Mucosa of descending colon (tissue), 3 donors: ENCODE measurements around the gene GYPA. TPM values are rescaled to one million over a fixed set of nuclear protein-coding genes. Genes with fewer than 3 reads are reported as not detected.
"Not testable (repeated sequence)": the region's sequence is repeated elsewhere in the genome, so short reads cannot be mapped to it uniquely, and the experiment has no call there.

Source experiments
- ATAC-seq: fragments of 200-7000 bp; cut with Tn5 transposase; one replicate; pipeline ENCODE4 v1.9.1; 2020; ENCODE audit warnings: mild to moderate bottlenecking, moderate library complexity
- DNase-seq, 3 donors: peaks; one replicate each; pipeline ENCODE4 v3.0.0-alpha.2; 2020
- H3K36me3 ChIP-seq: fragments of 200-600 bp; one replicate; pipeline ENCODE4 v1.8.0; 2021; ENCODE audit warnings: low read depth, mild to moderate bottlenecking
- H3K4me1 ChIP-seq: fragments of 200-600 bp; one replicate; pipeline ENCODE4 v1.8.0; 2021; ENCODE audit warnings: low read depth, mild to moderate bottlenecking
- H3K4me3 ChIP-seq: fragments of 200-600 bp; one replicate; pipeline ENCODE4 v1.8.0; 2021; ENCODE audit warnings: mild to moderate bottlenecking
- H3K9me3 ChIP-seq: fragments of 200-600 bp; one replicate; pipeline ENCODE4 v1.8.0; 2021; ENCODE audit warnings: mild to moderate bottlenecking
- intact Hi-C, 2 donors: fragments of 100-400 bp; cut with DNase I in 1 of 2; cut with micrococcal nuclease in 1 of 2; formaldehyde crosslinking; loops; one replicate each; pipeline versions ENCODE4 v1.11.0 to v1.11.1; 2022; cut with DNase I, micrococcal nuclease
- long read RNA-seq, 2 donors: library from polyadenylated mRNA; unstranded; transcript quantifications; one replicate each; pipeline ENCODE4 v2.0.0, GENCODE V29; 2019 to 2021
- total RNA-seq, 3 donors: library from RNA; stranded (reverse); fragmentation: NEBNext Ultra II Directional in 2 of 3; extraction: Animal tissue kit (Norgen Biotek cat#: 25700) in 2 of 3; gene quantifications; one replicate each; pipeline versions ENCODE4 v1.2.1 to v1.2.4, GENCODE V29; 2021 to 2023
- TF ChIP-seq, protein P1 (sequence below): fragments of 200-600 bp; IDR thresholded peaks from one replicate; pipeline ENCODE4 v1.8.0; 2022; ENCODE audit warnings: antibody characterized with exemption, mild to moderate bottlenecking
- donor health status: DM: no; HTN: no; CAD: no; lungs with moderate emphysema.
- donor health status: DM: no; HTN: no; CAD: no.
- donor health status: DM: no; HTN: yes; CAD: no.

Gene GYPA
- total RNA-seq: not detected
- long read RNA-seq, donor 1: 0 reads
- long read RNA-seq, donor 2: 0 reads

DNA sequence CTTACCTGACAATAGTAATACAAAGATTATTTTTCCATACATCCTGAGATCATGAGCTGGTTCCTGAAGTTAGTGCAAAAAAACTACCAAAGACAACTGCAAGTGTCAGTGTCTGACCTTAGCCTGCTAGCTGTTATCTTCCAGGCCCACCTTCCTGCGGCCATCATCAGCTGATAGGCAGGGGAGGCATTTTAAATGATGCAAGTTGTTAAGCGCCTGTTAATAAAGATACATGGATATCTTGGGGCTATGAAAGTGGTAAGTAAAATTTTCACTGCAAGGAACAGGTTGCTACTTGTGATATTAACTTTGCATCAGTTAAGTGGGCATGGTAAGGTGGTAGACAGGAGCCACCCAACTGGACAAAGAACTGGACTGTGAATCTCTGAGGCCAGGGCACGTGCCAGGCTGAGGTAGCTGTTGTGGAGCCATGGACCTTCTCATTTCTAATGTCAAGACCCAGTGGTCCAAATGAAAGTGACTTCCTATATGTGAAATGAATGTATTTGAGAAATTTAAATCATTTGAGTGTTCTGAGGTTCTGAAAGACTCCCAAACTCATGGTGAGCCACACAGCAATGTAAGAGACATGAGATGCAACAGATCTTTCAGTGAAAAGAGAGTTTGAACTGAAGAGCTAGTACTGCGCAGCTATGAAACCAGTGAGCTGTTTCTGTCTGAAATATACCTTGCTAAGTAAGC, at the start of gene GYPA:
GYPA (minus strand) TSS at position 125 of the 702 bp plus-strand sequence; CDS start at position 42, 83 bp downstream.
- DNase-seq, ATAC-seq, H3K4me1 ChIP-seq, H3K36me3 ChIP-seq, H3K9me3 ChIP-seq, intact Hi-C loops, H3K4me3 ChIP-seq: not testable (repeated sequence)

DNA sequence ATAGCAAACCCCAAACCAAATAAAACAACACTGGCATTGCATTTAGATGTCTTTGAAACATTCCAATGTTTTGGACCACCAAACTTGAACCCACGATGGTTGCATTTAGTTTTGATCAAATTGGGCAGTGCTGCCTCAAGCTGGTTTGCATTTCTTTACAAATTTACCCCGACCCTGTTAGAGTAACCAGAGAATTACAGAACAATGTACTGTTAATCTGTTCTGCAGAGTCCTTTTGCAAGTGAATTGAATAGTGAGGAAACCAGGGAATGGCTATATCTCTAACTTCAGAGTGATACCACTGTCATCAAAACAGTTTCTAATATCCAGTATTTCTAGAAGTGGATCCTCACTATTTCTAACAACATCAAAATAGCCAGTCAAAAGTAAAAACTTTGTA, 49.5 kb upstream of the GYPA start:
- intact Hi-C loops: no loop called here
- no peaks in the 10 kb centered on the region for H3K9me3 ChIP-seq
- TF ChIP-seq, protein P1, sequence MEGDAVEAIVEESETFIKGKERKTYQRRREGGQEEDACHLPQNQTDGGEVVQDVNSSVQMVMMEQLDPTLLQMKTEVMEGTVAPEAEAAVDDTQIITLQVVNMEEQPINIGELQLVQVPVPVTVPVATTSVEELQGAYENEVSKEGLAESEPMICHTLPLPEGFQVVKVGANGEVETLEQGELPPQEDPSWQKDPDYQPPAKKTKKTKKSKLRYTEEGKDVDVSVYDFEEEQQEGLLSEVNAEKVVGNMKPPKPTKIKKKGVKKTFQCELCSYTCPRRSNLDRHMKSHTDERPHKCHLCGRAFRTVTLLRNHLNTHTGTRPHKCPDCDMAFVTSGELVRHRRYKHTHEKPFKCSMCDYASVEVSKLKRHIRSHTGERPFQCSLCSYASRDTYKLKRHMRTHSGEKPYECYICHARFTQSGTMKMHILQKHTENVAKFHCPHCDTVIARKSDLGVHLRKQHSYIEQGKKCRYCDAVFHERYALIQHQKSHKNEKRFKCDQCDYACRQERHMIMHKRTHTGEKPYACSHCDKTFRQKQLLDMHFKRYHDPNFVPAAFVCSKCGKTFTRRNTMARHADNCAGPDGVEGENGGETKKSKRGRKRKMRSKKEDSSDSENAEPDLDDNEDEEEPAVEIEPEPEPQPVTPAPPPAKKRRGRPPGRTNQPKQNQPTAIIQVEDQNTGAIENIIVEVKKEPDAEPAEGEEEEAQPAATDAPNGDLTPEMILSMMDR: no peak
- DNase-seq: no peak
- no peaks in the 10 kb centered on the region for H3K4me1 ChIP-seq
- no peak overlapping the region for H3K4me3 ChIP-seq
- ATAC-seq: no peak
- H3K36me3 ChIP-seq: no peaks in the 10 kb centered on the region

DNA sequence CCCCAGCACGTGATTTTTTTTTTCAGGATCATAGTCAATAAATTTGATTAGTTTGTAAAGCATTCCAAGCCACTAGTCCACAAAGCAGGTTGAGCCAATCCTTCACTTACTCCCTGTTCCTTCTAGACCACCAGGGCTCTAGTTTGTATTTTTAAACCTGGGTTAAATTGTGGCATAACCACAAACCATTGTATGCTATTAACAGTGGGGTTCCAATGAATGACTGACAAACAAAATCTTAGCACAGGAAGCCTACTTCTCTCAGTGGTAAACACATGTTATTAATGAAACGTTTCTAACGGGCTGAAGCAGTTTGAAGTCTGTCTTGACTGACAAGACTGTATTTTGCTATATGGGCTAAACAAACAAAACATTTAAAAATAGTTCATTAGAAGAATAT, 48.6 kb upstream of the GYPA start:
- ATAC-seq: no peak
- Histone ChIP-seq H3K4me1 (no peaks in the 10 kb centered on the region), H3K9me3 (no peaks in the 10 kb centered on the region), H3K4me3 (no peak overlapping the region), H3K36me3 (no peaks in the 10 kb centered on the region)
- intact Hi-C loops: no loop called here
- DNase-seq: no peak
- TF ChIP-seq, protein P1: no peak

DNA sequence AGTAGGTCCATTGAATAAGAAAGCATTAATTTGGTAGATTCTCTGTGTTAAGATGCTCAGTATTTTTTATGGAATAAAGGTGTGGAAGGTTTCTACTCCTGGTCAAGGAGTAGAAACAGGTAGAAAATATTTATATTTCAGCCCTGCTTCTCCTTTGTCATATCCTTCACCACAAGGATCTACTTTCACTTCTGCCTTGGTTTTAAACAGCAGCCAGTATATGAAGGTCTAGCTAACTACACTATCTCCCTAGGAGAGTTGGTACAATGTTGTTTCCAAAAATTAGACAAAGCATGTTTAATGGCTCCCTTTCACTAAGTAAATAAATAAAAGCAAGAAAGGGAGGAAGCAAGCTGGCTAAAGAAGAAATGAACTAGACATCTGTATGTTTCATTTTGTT, 44.6 kb upstream of the GYPA start:
- DNase-seq (no peak), ATAC-seq (no peak)
- Histone ChIP-seq H3K36me3 (no peaks in the 10 kb centered on the region), H3K4me3 (no peak overlapping the region), H3K4me1 (no peaks in the 10 kb centered on the region), H3K9me3 (no peaks in the 10 kb centered on the region)
- intact Hi-C loops: no loop called here
- TF ChIP-seq, protein P1: no peak

DNA sequence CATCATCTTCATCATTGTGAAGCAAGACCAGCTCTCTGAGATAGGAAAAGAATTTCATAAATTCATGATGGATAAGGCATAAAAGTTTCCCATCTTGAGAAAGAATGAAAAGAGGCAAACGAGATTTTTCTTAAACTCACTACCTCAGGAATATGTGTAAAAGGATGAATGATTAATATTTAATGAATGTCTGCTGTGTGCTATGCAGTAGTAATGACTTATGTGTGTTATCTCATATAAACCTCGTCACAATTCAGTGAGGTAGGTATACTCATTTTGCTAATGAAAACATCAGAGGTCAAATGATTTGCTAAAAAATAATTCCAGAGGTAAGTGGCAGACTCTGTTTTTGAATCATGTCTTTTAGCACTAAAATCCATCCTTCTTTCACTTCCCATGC, 42.6 kb upstream of the GYPA start:
- DNase-seq (no peak), ATAC-seq (no peak)
- Histone ChIP-seq H3K4me1 (no peaks in the 10 kb centered on the region), H3K36me3 (no peaks in the 10 kb centered on the region), H3K9me3 (no peaks in the 10 kb centered on the region), H3K4me3 (no peak overlapping the region)
- TF ChIP-seq, protein P1: no peak
- intact Hi-C loops: no loop called here

DNA sequence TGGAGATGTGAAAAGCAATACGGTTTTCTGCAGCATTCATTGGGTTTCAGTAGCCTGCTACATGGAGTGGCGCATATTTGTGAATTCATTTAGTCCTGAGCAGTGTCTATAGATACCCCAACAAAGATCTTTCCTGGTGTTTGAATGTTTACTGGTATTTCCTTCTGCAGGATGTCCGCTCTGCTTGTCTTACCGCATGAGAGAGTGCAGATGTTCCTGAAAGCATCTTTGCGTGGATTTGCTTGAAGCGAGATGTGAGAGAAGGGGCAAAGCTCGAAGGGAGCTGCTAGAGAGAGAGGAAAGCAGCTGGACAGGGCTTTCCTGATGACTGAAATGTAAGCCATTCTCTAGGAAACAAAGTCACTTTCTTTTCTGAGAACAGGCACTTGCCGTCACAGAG, 40.9 kb upstream of the GYPA start:
- TF ChIP-seq, protein P1: no peak
- H3K9me3 ChIP-seq: no peaks in the 10 kb centered on the region
- no peaks in the 10 kb centered on the region for H3K36me3 ChIP-seq
- no peak overlapping the region for H3K4me3 ChIP-seq
- ATAC-seq: no peak
- no peak for DNase-seq
- intact Hi-C loops: no loop called here
- no peaks in the 10 kb centered on the region for H3K4me1 ChIP-seq
